ENCODE results near the gene SLC9A9. TPM values are rescaled to one million over a fixed set of nuclear protein-coding genes. Genes with fewer than 3 reads are reported as not detected.

The SLC9A9 gene
- total and polyA plus RNA-seq, 10 of the 15 experiments (the other 5 are each of a cell fraction or from before 2014, with no cell fraction given): 3.5 to 14.2 (median 9.3) TPM

- intact Hi-C loops (cut with micrococcal nuclease; ENCODE audit: unreplicated experiment) (loop anchor here (10.0 kb wide), 1 partner anchor 422 kb away; no protein-coding TSS in a partner anchor), in situ Hi-C loops (cut with MboI) (no loop called here)
- FAIRE-seq (peak; percentile 65), ATAC-seq (no peak), DNase-seq (ENCODE audit: low read depth, low spot score) (no peak)
- H3K4me3 ChIP-seq: no peak overlapping the region
- no TSS peak for BruUV-seq (replicated peaks)
- no peaks in the 10 kb centered on the region for H4K20me1 ChIP-seq (ENCODE audit: control insufficient read depth, insufficient read depth)
- no peaks in the 10 kb centered on the region for H3K36me3 ChIP-seq (ENCODE audit: control insufficient read depth in 2 of 2, insufficient read depth in 2 of 2, low read length in 1 of 2)
- 36% methylated on average over 1 of the region's 1 CpG for WGBS (ENCODE audit: insufficient coverage, insufficient replicate concordance, low lambda C conversion rate, missing lambda C conversion rate)
- H3K27ac ChIP-seq (ENCODE audit: control insufficient read depth, insufficient read depth): no peak overlapping the region
- no peaks in the 10 kb centered on the region for H3K9me3 ChIP-seq (replicated peaks; ENCODE audit: control insufficient read depth, insufficient read depth, low read length)
- no peaks in the 10 kb centered on the region for H3K79me2 ChIP-seq (ENCODE audit: control insufficient read depth, insufficient read depth, low read length)
- CTCF ChIA-PET: no interaction called here
- H2AFZ ChIP-seq (ENCODE audit: control insufficient read depth, low read depth, low read length): no peak overlapping the region
- SMC1A ChIA-PET (ENCODE audit: uncharacterized antibody, unreplicated experiment): interaction anchor here (1.4 kb wide), 1 partner anchor 10 kb away, joined by 5 read pairs; no protein-coding TSS in a partner anchor
- TF ChIP-seq NR2F1 (conservative IDR thresholded peaks at IDR 0.05) (0 out of 2 replicates have a peak, but pooled peaks have one; percentile 23), CREM (IDR thresholded peaks at IDR 0.05; ENCODE audit: low read depth) (no peak)
- no peak overlapping the region for H3K4me2 ChIP-seq (ENCODE audit: control insufficient read depth, insufficient read depth)
- H3K9ac ChIP-seq (ENCODE audit: control insufficient read depth, insufficient read depth, low read length): no peak overlapping the region
- POLR2A ChIA-PET: no interaction called here
- H3K4me1 ChIP-seq (ENCODE audit: control insufficient read depth, insufficient read depth, low read length): peaks cover 2% of the 10 kb centered on the region
- RAD21 ChIA-PET (ENCODE audit: unreplicated experiment): interaction anchor here (1.3 kb wide), 1 partner anchor 10 kb away, joined by 3 read pairs; no protein-coding TSS in a partner anchor
- no peaks in the 10 kb centered on the region for H3K27me3 ChIP-seq (replicated peaks in 1 of 2; ENCODE audit: control insufficient read depth in 2 of 2, insufficient read depth in 2 of 2, low read length in 1 of 2)
These were observed 625.3 kb downstream of the SLC9A9 start for GRCh38 chr3:143222981-143223380.

- CTCF ChIA-PET: interaction anchor here (1.5 kb wide), 1 partner anchor 12 kb away, joined by 4 read pairs; no protein-coding TSS in a partner anchor
These were observed 625.8 kb downstream of the SLC9A9 start for GRCh38 chr3:143222505-143222904.

More at GRCh38 chr3:143222505-143222904, 625.8 kb downstream of the SLC9A9 start:
- ChIA-PET POLR2A (no interaction called here), RAD21 (ENCODE audit: unreplicated experiment) (interaction anchor here (1.3 kb wide), 1 partner anchor 10 kb away, joined by 3 read pairs; no protein-coding TSS in a partner anchor), SMC1A (ENCODE audit: uncharacterized antibody, unreplicated experiment) (interaction anchor here (1.4 kb wide), 1 partner anchor 11 kb away, joined by 5 read pairs; no protein-coding TSS in a partner anchor)
- DNase-seq (ENCODE audit: low read depth, low spot score) (no peak), ATAC-seq (no peak), FAIRE-seq (no peak)
- H3K27me3 ChIP-seq (replicated peaks in 1 of 2; ENCODE audit: control insufficient read depth in 2 of 2, insufficient read depth in 2 of 2, low read length in 1 of 2): no peaks in the 10 kb centered on the region
- intact Hi-C loops (cut with micrococcal nuclease; ENCODE audit: unreplicated experiment) (loop anchor here (10.0 kb wide), 1 partner anchor 422 kb away; no protein-coding TSS in a partner anchor), in situ Hi-C loops (cut with MboI) (no loop called here)
- no peak for TF ChIP-seq EZH2 (IDR thresholded peaks at IDR 0.05; ENCODE audit: borderline replicate concordance, control insufficient read depth, low read depth, low read length)
- no peak for TF ChIP-seq PBX3 (IDR thresholded peaks at IDR 0.05; ENCODE audit: insufficient replicate concordance, low read depth, low read length)
- no peak overlapping the region for H3K9ac ChIP-seq (ENCODE audit: control insufficient read depth, insufficient read depth, low read length)
- H3K79me2 ChIP-seq (ENCODE audit: control insufficient read depth, insufficient read depth, low read length): no peaks in the 10 kb centered on the region
- no peaks in the 10 kb centered on the region for H3K36me3 ChIP-seq (ENCODE audit: control insufficient read depth in 2 of 2, insufficient read depth in 2 of 2, low read length in 1 of 2)
- H2AFZ ChIP-seq (ENCODE audit: control insufficient read depth, low read depth, low read length): no peak overlapping the region
- H3K4me3 ChIP-seq: no peak overlapping the region
- no peak overlapping the region for H3K4me2 ChIP-seq (ENCODE audit: control insufficient read depth, insufficient read depth)
- H3K9me3 ChIP-seq (replicated peaks; ENCODE audit: control insufficient read depth, insufficient read depth, low read length): no peaks in the 10 kb centered on the region
- H3K27ac ChIP-seq (ENCODE audit: control insufficient read depth, insufficient read depth): no peak overlapping the region
- H3K4me1 ChIP-seq (ENCODE audit: control insufficient read depth, insufficient read depth, low read length): peaks cover 2% of the 10 kb centered on the region
- 80% methylated on average over 3 of the region's 3 CpGs for WGBS (ENCODE audit: insufficient coverage, insufficient replicate concordance, low lambda C conversion rate, missing lambda C conversion rate)
- no TSS peak for BruUV-seq (replicated peaks)
- H4K20me1 ChIP-seq (ENCODE audit: control insufficient read depth, insufficient read depth): no peaks in the 10 kb centered on the region
